RPMI8226 (cell line): Measurements from ENCODE around the gene MYOM1.
"Not testable (repeated sequence)": the region's sequence is repeated elsewhere in the genome, so short reads cannot be mapped to it uniquely, and the experiment has no call there.

Source experiments
- DNase-seq: peaks from one replicate; pipeline ENCODE4 v3.0.0-alpha.2; 2015

MYOM1 gene

GRCh38 chr18:3217948-3218647, 1.7 kb downstream of the MYOM1 start:
- DNase-seq, result peak; percentile 48

- DNase-seq, result no peak
Observed at GRCh38 chr18:3216987-3217386, 2.8 kb downstream of the MYOM1 start.

- no peak for DNase-seq
Observed at GRCh38 chr18:3214855-3215637, 4.7 kb downstream of the MYOM1 start.

GRCh38 chr18:3213300-3214059, 6.3 kb downstream of the MYOM1 start:
- peak; percentile 57 for DNase-seq

GRCh38 chr18:3212657-3213056, 7.1 kb downstream of the MYOM1 start:
- no peak for DNase-seq

- DNase-seq, result no peak
Observed at GRCh38 chr18:3211236-3211992, 8.4 kb downstream of the MYOM1 start.

GRCh38 chr18:3209859-3210569, 9.8 kb downstream of the MYOM1 start:
- DNase-seq, result no peak

- DNase-seq, result no peak
Observed at GRCh38 chr18:3207565-3207964, 12.2 kb downstream of the MYOM1 start.

GRCh38 chr18:3205239-3205638, 14.5 kb downstream of the MYOM1 start:
- no peak for DNase-seq

GRCh38 chr18:3199942-3200645, 19.7 kb downstream of the MYOM1 start:
- DNase-seq, result no peak

GRCh38 chr18:3198260-3198860, 21.4 kb downstream of the MYOM1 start:
- DNase-seq, result not testable (repeated sequence)

- no peak for DNase-seq
Observed at GRCh38 chr18:3194947-3195612, 24.7 kb downstream of the MYOM1 start.

GRCh38 chr18:3193331-3193730, 26.4 kb downstream of the MYOM1 start:
- no peak for DNase-seq

- DNase-seq, result no peak
Observed at GRCh38 chr18:3192752-3193151, 27.0 kb downstream of the MYOM1 start.

GRCh38 chr18:3192286-3192685, 27.5 kb downstream of the MYOM1 start:
- no peak for DNase-seq

GRCh38 chr18:3190610-3191009, 29.2 kb downstream of the MYOM1 start:
- DNase-seq, result no peak

- DNase-seq, result no peak
Observed at GRCh38 chr18:3189884-3190283, 29.9 kb downstream of the MYOM1 start.

GRCh38 chr18:3186678-3187658, 32.8 kb downstream of the MYOM1 start:
- DNase-seq, result peak; percentile 46

- DNase-seq, result no peak
Observed at GRCh38 chr18:3184275-3184963, 35.3 kb downstream of the MYOM1 start.
